C4-2B (cell line): ENCODE data around the gene CHKA.

Experiments used
- H3K27ac ChIP-seq: fragments of 450-650 bp; 2 replicates; pipeline ENCODE4 v1.5.1; 2017
- ZFX ChIP-seq: fragments of 450-650 bp; IDR thresholded peaks from 2 replicates; pipeline ENCODE4 v1.6.1; 2017
- TF ChIP-seq, protein P1 (sequence below): fragments of 450-650 bp; conservative IDR thresholded peaks from 2 replicates; pipeline ENCODE4 v1.5.1; 2017; ENCODE audit warnings: mild to moderate bottlenecking

The CHKA gene

GRCh38 chr11:68004551-68005335 lies 116.4 kb downstream of the CHKA start:
- TF ChIP-seq, protein P1, sequence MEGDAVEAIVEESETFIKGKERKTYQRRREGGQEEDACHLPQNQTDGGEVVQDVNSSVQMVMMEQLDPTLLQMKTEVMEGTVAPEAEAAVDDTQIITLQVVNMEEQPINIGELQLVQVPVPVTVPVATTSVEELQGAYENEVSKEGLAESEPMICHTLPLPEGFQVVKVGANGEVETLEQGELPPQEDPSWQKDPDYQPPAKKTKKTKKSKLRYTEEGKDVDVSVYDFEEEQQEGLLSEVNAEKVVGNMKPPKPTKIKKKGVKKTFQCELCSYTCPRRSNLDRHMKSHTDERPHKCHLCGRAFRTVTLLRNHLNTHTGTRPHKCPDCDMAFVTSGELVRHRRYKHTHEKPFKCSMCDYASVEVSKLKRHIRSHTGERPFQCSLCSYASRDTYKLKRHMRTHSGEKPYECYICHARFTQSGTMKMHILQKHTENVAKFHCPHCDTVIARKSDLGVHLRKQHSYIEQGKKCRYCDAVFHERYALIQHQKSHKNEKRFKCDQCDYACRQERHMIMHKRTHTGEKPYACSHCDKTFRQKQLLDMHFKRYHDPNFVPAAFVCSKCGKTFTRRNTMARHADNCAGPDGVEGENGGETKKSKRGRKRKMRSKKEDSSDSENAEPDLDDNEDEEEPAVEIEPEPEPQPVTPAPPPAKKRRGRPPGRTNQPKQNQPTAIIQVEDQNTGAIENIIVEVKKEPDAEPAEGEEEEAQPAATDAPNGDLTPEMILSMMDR: no peak
- no peak for TF ChIP-seq ZFX
- H3K27ac ChIP-seq: peak overlapping the region; percentile 60; the same call in 1 of the 2 replicates

DNA sequence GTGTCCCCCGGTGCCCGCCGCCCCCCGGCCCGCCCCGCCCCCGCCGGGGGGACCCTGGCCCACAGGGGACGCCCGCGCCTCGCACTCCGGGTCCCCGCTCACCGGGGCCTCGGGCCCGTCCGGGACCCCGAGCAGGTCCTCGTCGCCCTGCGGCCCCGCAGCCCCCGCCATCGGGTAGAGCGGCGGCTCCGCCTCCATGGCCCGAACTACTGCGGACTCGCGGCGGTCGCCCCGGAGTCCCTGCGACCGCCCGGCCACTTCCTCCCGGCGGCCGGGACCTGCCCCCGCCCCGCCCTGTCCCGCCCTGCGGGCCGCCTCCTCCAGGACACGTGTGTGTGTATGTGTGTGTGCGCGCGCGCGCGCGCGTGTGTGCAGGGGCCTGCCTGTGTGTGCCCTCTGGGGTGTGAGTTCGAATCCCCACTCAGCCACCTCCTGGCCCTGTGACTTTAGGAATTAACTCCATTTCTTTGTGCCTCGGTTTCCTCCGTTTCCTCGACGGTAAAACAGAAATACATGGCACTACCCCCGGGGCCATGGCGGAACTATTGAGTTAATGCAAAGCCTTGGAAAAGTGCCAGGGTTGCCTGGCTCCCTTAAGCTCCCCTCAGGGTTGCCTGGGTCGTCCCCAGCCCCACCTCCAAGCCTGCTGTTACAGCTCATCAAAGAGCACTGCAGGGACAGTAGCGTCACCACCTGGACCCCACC lies 117.2 kb downstream of the CHKA start, which contains the start of gene UNC93B1:
UNC93B1 (minus strand) TSS at position 252 of the 705 bp plus-strand sequence; CDS start at position 198, 54 bp downstream.
- peak within 1 kb of the TSS; percentile 60 for H3K27ac ChIP-seq
- TF ChIP-seq, protein P1: no peak
- 0 out of 2 replicates have a peak, but pooled peaks have one; percentile 36 for TF ChIP-seq ZFX

DNA sequence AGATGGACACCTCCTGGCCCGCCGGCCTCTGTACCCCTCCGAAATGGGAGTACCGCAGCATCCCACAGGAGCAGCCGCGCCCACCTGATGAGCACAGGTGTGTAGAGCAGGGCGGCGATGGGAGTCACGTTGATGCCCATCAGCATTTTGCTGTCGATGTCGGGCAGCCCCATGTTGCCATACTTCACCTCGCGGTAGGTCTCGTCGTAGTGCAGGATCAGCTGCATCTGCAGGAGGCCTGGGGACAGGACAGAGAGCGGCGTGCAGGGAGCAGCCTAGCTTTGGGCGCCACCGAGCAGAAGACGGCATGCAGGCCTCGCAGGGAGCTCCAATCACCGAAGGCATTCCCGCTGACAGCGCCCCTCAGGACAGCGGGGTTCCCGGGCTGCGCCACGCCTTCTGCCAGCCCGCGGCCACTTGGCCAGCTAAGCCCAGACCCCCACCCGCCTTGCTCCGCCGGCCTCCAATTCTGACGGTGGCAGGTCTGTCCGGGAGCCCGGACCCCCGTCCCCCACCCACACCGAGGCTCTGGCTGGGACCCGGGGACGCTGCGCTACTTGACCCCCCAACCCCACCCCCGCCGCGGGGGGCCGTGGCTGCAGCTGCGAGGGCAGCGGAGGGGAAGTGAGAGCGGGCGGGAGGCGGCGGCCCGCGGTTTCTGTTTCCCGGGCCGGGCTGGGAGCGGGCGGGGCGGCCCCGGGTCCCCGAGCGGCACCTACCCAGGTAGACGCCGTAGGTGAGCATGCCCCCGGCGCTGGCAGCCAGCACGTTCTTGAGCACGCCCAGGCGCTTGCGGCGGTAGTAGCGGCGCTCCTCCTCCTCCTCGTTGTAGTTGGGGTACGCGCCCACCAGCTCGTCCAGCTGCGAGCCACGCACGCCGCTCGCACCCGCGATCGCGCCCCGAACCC lies 118.0 kb downstream of the CHKA start:
- H3K27ac ChIP-seq: peak overlapping the region; percentile 60
- TF ChIP-seq ZFX: no peak
- TF ChIP-seq, protein P1: no peak
